Hepatocyte (in vitro differentiated cells): ENCODE measurements around the gene CPT1A. TPM values are rescaled to one million over a fixed set of nuclear protein-coding genes. Genes with fewer than 3 reads are reported as not detected.

ENCODE experiments used
- DNase-seq: peaks from one replicate; pipeline ENCODE4 v3.0.0-alpha.2; 2016; ENCODE audit warnings: low spot score
- H2AFZ ChIP-seq: fragments of 200-600 bp; sonication (generic); 2 replicates; pipeline ENCODE4 v1.6.0; 2016; ENCODE audit warnings: antibody characterized with exemption, mild to moderate bottlenecking
- H3K27ac ChIP-seq: fragments of 200-600 bp; sonication (generic); 2 replicates; pipeline ENCODE4 v1.5.1; 2016; ENCODE audit warnings: mild to moderate bottlenecking
- H3K27me3 ChIP-seq: fragments of 200-600 bp; sonication (generic); 2 replicates; pipeline ENCODE4 v1.6.1; 2016
- H3K36me3 ChIP-seq: fragments of 200-600 bp; sonication (generic); replicated peaks from 2 replicates; pipeline ENCODE4 v1.5.1; 2016; ENCODE audit warnings: low read depth; ENCODE audit not compliant: insufficient read depth
- H3K4me1 ChIP-seq: fragments of 200-600 bp; sonication (generic); 2 replicates; pipeline ENCODE4 v1.5.1; 2016; ENCODE audit warnings: mild to moderate bottlenecking, moderate library complexity; ENCODE audit not compliant: insufficient read depth
- H3K4me2 ChIP-seq: fragments of 200-600 bp; sonication (generic); 2 replicates; pipeline ENCODE4 v1.6.0; 2016
- H3K4me3 ChIP-seq: fragments of 200-600 bp; sonication (generic); 2 replicates; pipeline ENCODE4 v1.5.1; 2016; ENCODE audit warnings: mild to moderate bottlenecking
- H3K79me2 ChIP-seq: fragments of 200-600 bp; sonication (generic); 2 replicates; pipeline ENCODE4 v1.6.0; 2017; ENCODE audit warnings: mild to moderate bottlenecking
- H3K9me2 ChIP-seq: fragments of 200-600 bp; sonication (generic); replicated peaks from 2 replicates; pipeline ENCODE4 v1.6.0; 2017; ENCODE audit warnings: mild to moderate bottlenecking; ENCODE audit not compliant: insufficient read depth
- H3K9me3 ChIP-seq: fragments of 200-600 bp; sonication (generic); 2 replicates; pipeline ENCODE4 v1.5.1; 2016; ENCODE audit warnings: low read depth, mild to moderate bottlenecking
- H4K20me1 ChIP-seq: fragments of 200-600 bp; sonication (generic); 2 replicates; pipeline ENCODE4 v1.6.0; 2016; ENCODE audit warnings: mild to moderate bottlenecking; ENCODE audit not compliant: insufficient read depth, poor library complexity, severe bottlenecking
- EZH2 ChIP-seq: fragments of 200-600 bp; sonication (generic); IDR thresholded peaks from 2 replicates; pipeline ENCODE4 v1.6.1; 2016; ENCODE audit warnings: antibody characterized with exemption, mild to moderate bottlenecking, borderline replicate concordance
- EZH2phosphoT487 ChIP-seq: fragments of 200-600 bp; sonication (generic); IDR thresholded peaks from one replicate; pipeline ENCODE4 v1.6.1; 2018; ENCODE audit warnings: antibody characterized with exemption, mild to moderate bottlenecking, low read depth, moderate library complexity; ENCODE audit not compliant: unreplicated experiment, severe bottlenecking
- WGBS: methylation state at CpG from one replicate; pipeline ENCODE4 v1.1.6; 2016; ENCODE audit warnings: low lambda C conversion rate; ENCODE audit errors: missing lambda C conversion rate; 5-methylcytosine and 5-hydroxymethylcytosine counted together
- polyA plus RNA-seq: library from polyadenylated mRNA; unstranded; fragments of >200 nt; fragmentation: Nextera tagmentation; extraction: Ambion mirVana; gene quantifications from 2 replicates; pipeline ENCODE4 v1.2.1, GENCODE V29; 2016
- total RNA-seq: library from RNA; depleted of rRNA; stranded (reverse); fragments of >200 nt; gene quantifications from 2 replicates; pipeline ENCODE4 v1.2.3, GENCODE V29; 2014
- TF ChIP-seq, protein P1 (sequence below): fragments of 200-600 bp; sonication (generic); IDR thresholded peaks from 2 replicates; pipeline ENCODE4 v1.5.1; 2016; ENCODE audit warnings: antibody characterized with exemption, mild to moderate bottlenecking; ENCODE audit not compliant: poor library complexity

Gene CPT1A
- total and polyA plus RNA-seq, 2 experiments from 2014 or later: 8.3 to 24.8 TPM

DNA sequence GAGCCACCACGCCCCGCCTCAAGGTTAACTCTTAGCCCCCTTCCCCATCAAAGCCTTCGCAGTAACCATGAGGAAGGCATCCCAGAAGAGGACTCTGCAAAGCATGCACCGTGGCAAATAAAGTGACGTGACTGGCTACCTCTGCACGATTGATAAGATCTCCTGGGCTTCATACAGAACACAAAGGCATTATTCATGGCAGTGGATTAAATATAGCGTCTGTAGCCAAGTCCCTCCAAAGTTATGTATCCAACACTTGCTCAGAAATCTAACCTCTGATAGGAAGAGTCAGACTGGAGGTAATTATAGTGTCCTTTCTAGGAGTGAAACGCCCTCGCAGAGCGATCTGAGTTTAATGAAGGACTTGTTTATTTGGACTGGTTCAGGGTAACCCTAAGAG lies 22.4 kb downstream of the CPT1A start:
- WGBS: 80% methylated on average over 10 of the region's 10 CpGs
- H3K79me2 ChIP-seq: no peaks in the 10 kb centered on the region
- no peak overlapping the region for H3K4me3 ChIP-seq
- H3K9me2 ChIP-seq: no peaks in the 10 kb centered on the region
- no peak overlapping the region for H3K27ac ChIP-seq
- no peaks in the 10 kb centered on the region for H3K36me3 ChIP-seq
- H3K9me3 ChIP-seq: no peaks in the 10 kb centered on the region
- H4K20me1 ChIP-seq: no peaks in the 10 kb centered on the region
- no peak overlapping the region for H2AFZ ChIP-seq
- H3K4me1 ChIP-seq: no peaks in the 10 kb centered on the region
- TF ChIP-seq, protein P1, sequence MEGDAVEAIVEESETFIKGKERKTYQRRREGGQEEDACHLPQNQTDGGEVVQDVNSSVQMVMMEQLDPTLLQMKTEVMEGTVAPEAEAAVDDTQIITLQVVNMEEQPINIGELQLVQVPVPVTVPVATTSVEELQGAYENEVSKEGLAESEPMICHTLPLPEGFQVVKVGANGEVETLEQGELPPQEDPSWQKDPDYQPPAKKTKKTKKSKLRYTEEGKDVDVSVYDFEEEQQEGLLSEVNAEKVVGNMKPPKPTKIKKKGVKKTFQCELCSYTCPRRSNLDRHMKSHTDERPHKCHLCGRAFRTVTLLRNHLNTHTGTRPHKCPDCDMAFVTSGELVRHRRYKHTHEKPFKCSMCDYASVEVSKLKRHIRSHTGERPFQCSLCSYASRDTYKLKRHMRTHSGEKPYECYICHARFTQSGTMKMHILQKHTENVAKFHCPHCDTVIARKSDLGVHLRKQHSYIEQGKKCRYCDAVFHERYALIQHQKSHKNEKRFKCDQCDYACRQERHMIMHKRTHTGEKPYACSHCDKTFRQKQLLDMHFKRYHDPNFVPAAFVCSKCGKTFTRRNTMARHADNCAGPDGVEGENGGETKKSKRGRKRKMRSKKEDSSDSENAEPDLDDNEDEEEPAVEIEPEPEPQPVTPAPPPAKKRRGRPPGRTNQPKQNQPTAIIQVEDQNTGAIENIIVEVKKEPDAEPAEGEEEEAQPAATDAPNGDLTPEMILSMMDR: no peak
- TF ChIP-seq EZH2phosphoT487 (no peak), EZH2 (no peak)
- H3K27me3 ChIP-seq: no peaks in the 10 kb centered on the region
- no peak overlapping the region for H3K4me2 ChIP-seq
- DNase-seq: no peak

DNA sequence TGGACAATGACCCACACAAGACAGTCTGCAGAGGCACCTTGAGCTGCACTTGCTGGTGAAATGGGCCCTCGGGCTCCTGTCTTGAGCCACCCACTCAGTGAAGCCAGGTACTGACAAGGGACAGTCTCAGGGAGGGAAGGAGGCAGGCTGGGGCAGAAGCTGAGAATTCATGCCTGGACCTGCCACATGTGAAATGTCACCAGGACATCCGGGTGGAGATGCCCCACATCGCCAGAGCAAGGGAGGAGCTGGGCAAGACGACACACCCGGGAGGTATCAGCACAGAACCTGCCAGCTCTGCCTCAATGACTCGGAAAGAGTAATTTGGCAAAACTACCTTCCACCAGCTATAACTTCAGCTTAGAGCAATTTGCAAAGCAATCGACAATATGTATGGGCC lies 23.5 kb downstream of the CPT1A start:
- Histone ChIP-seq H4K20me1 (no peaks in the 10 kb centered on the region), H3K36me3 (no peaks in the 10 kb centered on the region), H3K4me2 (no peak overlapping the region), H3K79me2 (no peaks in the 10 kb centered on the region), H2AFZ (no peak overlapping the region), H3K4me1 (no peaks in the 10 kb centered on the region), H3K27me3 (no peaks in the 10 kb centered on the region), H3K9me2 (no peaks in the 10 kb centered on the region), H3K9me3 (no peaks in the 10 kb centered on the region), H3K27ac (no peak overlapping the region), H3K4me3 (no peak overlapping the region)
- no peak for DNase-seq
- WGBS: 94% methylated on average over 7 of the region's 7 CpGs
- TF ChIP-seq, protein P1: no peak
- TF ChIP-seq EZH2 (no peak), EZH2phosphoT487 (no peak)

DNA sequence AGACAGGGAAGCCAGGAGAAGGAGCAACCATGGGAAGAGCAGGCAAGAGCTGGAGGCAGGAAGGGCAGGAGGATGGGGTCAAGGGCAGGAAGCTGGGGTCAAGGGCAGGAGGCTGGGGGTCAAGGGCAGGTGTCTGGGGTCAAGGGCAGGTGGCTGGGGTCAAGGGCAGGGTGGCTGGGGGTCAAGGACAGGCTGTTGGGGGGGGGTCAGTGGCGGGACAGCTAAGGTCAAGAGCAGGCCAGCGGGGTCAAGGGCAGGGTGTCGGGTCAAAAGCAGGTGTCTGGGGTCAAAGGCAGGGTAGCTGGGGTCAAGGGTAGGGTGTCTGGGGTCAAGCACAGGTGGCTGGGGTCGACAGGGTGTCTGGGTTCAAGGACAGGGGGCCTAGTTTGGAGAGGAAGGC lies 24.2 kb downstream of the CPT1A start:
- H3K36me3 ChIP-seq: no peaks in the 10 kb centered on the region
- H3K27ac ChIP-seq: no peak overlapping the region

More for the DNA sequence above, 24.2 kb downstream of the CPT1A start:
- TF ChIP-seq EZH2phosphoT487 (no peak), EZH2 (no peak)
- TF ChIP-seq, protein P1: no peak
- Histone ChIP-seq H3K4me3 (no peak overlapping the region), H4K20me1 (no peaks in the 10 kb centered on the region), H3K79me2 (no peaks in the 10 kb centered on the region), H3K9me3 (no peaks in the 10 kb centered on the region), H3K4me1 (no peaks in the 10 kb centered on the region), H3K27me3 (no peaks in the 10 kb centered on the region), H2AFZ (no peak overlapping the region), H3K4me2 (no peak overlapping the region), H3K9me2 (no peaks in the 10 kb centered on the region)
- no peak for DNase-seq
- 50% methylated on average over 1 of the region's 4 CpGs for WGBS
